Stimulated activated naive CD8-positive, alpha-beta T cell treated with anti-CD3 and anti-CD28 coated beads, Interleukin-15, amount 100 ng/mL, for 72 hours (primary cell): ENCODE results near the gene ZNF177.
"Not testable (repeated sequence)": the region's sequence is repeated elsewhere in the genome, so short reads cannot be mapped to it uniquely, and the experiment has no call there.

Experiments used
- ATAC-seq: fragments of 150-1000 bp; cut with Tn5 transposase; 2 replicates; pipeline ENCODE4 v1.10.0; 2021; ENCODE audit warnings: mild to moderate bottlenecking, moderate library complexity
- DNase-seq, 2 donors: peaks; one replicate each; pipeline ENCODE4 v3.0.0; 2021 to 2022
- H3K27ac Mint-ChIP-seq, 2 donors: one replicate each; pipeline ENCODE4 v1.8.0; 2022; ENCODE audit warnings: mild to moderate bottlenecking in 2 of 2, mixed read lengths in 2 of 2, moderate library complexity in 2 of 2
- H3K27me3 Mint-ChIP-seq: one replicate; pipeline ENCODE4 v1.8.0; 2022; ENCODE audit warnings: mixed read lengths
- H3K4me1 Mint-ChIP-seq: one replicate; pipeline ENCODE4 v1.8.0; 2022; ENCODE audit warnings: mild to moderate bottlenecking, mixed read lengths
- H3K4me3 Mint-ChIP-seq, 2 donors: one replicate each; pipeline ENCODE4 v1.8.0; 2022; ENCODE audit warnings: mild to moderate bottlenecking in 2 of 2, mixed read lengths in 2 of 2, moderate library complexity in 1 of 2
- H3K9me3 Mint-ChIP-seq, 2 donors: one replicate each; pipeline ENCODE4 v1.8.0; 2022; ENCODE audit warnings: mixed read lengths in 2 of 2

ZNF177 gene

GRCh38 chr19:9362905-9363304 is at the start of gene ZNF177:
Gene ZNF177, plus strand, starts transcription at chr19:9363013. Its CDS starts 15,299 bp downstream, at chr19:9378312.
- H3K9me3 Mint-ChIP-seq, result peaks cover 38 to 54% of the 10 kb centered on the region in 2 donors
- ATAC-seq, result peak; percentile 54

DNA sequence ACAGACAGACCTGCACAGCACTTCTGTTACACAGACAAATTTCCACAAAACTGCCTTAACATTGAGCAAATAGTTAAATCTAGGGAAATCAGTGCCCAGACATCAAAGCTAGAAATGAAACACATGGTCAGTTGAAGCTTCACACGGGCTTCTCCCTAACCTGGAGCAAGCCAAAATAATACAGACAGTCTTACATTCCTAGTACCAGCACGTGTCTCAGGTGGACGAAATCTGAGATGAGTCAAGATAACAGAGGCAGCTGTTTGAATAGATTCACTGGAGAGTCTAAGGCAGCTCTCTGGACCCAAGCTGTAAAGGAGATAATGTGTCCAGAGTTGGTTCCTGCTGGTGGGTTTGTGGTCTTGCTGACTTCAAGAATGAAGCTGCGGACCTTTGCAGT is 49.1 kb upstream of the ZNF177 start:
- no peaks in the 10 kb centered on the region for H3K27me3 Mint-ChIP-seq
- no peak overlapping the region for H3K4me3 Mint-ChIP-seq
- H3K9me3 Mint-ChIP-seq, result peaks cover 16 to 60% of the 10 kb centered on the region in 2 donors
- no peak overlapping the region for H3K27ac Mint-ChIP-seq
- H3K4me1 Mint-ChIP-seq, result peaks cover 10% of the 10 kb centered on the region
- DNase-seq (no peak), ATAC-seq (no peak)

More at GRCh38 chr19:9362905-9363304, at the start of gene ZNF177:
- Mint-ChIP-seq H3K4me1 (peaks cover 5% of the 10 kb centered on the region), H3K27ac (peak within 1 kb of the TSS in 1 of 2 donors; percentile 38), H3K4me3 (peak within 1 kb of the TSS; percentile 62 to 75), H3K27me3 (no peaks in the 10 kb centered on the region)
- DNase-seq, result peak; percentile 8 to 20

GRCh38 chr19:9321338-9321737 is 41.5 kb upstream of the ZNF177 start:
- Mint-ChIP-seq H3K27me3 (no peaks in the 10 kb centered on the region), H3K4me3 (no peak overlapping the region), H3K27ac (no peak overlapping the region), H3K4me1 (peaks cover 20% of the 10 kb centered on the region), H3K9me3 (peaks cover 22 to 48% of the 10 kb centered on the region in 2 donors)
- no peak for ATAC-seq
- no peak for DNase-seq

GRCh38 chr19:9321756-9322155 is 41.1 kb upstream of the ZNF177 start:
- not testable (repeated sequence) for DNase-seq, H3K27ac Mint-ChIP-seq, H3K4me3 Mint-ChIP-seq, ATAC-seq, H3K27me3 Mint-ChIP-seq
- H3K9me3 Mint-ChIP-seq, result peaks cover 22 to 44% of the 10 kb centered on the region in 2 donors
- peaks cover 20% of the 10 kb centered on the region for H3K4me1 Mint-ChIP-seq

DNA sequence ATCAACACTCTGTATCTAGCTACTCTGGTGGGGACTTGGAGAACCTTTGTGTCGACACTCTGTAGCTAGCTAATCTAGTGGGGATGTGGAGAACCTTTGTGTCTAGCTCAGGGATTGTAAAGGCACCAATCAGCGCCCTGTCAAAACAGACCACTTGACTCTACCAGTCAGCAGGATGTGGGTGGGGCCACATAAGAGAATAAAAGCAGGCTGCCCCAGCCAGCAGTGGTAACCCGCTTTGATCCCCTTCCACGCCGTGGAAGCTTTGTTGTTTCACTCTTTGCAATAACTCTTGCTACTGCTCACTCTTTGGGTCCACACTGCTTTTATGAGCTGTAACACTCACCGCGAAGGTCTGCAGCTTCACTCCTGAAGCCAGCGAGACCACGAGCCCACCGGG is 40.6 kb upstream of the ZNF177 start:
- H3K4me1 Mint-ChIP-seq, result peaks cover 20% of the 10 kb centered on the region
- peaks cover 22 to 39% of the 10 kb centered on the region in 2 donors for H3K9me3 Mint-ChIP-seq
- H3K27ac Mint-ChIP-seq, H3K27me3 Mint-ChIP-seq, DNase-seq, ATAC-seq: not testable (repeated sequence)
- H3K4me3 Mint-ChIP-seq, result peak overlapping the region in 1 of 2 donors; percentile 55

GRCh38 chr19:9323557-9323918 is 39.3 kb upstream of the ZNF177 start:
- ATAC-seq, result peak; percentile 73

GRCh38 chr19:9323919-9324583 is 38.8 kb upstream of the ZNF177 start, which contains the start of gene ZNF559:
Gene ZNF559, plus strand, starts transcription at chr19:9324179. Its CDS starts 14,371 bp downstream, at chr19:9338550.
- no peaks in the 10 kb centered on the region for H3K27me3 Mint-ChIP-seq

More at GRCh38 chr19:9323557-9323918, 39.3 kb upstream of the ZNF177 start:
- H3K27me3 Mint-ChIP-seq, result no peaks in the 10 kb centered on the region
- H3K4me3 Mint-ChIP-seq, result peak overlapping the region; percentile 95 to 96
- peaks cover 32 to 42% of the 10 kb centered on the region in 2 donors for H3K9me3 Mint-ChIP-seq
- DNase-seq, result peak in 1 of 2 donors; percentile 79
- H3K27ac Mint-ChIP-seq, result peak overlapping the region; percentile 98
- peaks cover 24% of the 10 kb centered on the region for H3K4me1 Mint-ChIP-seq

GRCh38 chr19:9324584-9324962 is 38.2 kb upstream of the ZNF177 start:
- Mint-ChIP-seq H3K4me3 (peak overlapping the region; percentile 95 to 96), H3K27me3 (no peaks in the 10 kb centered on the region), H3K27ac (peak overlapping the region; percentile 98), H3K4me1 (peaks cover 24% of the 10 kb centered on the region), H3K9me3 (peaks cover 32 to 42% of the 10 kb centered on the region in 2 donors)
- no peak for ATAC-seq
- DNase-seq, result no peak

More at GRCh38 chr19:9323919-9324583, 38.8 kb upstream of the ZNF177 start, which contains the start of gene ZNF559:
- Mint-ChIP-seq H3K9me3 (peaks cover 32 to 42% of the 10 kb centered on the region in 2 donors), H3K4me3 (peak within 1 kb of the TSS; percentile 95 to 96), H3K27ac (peak within 1 kb of the TSS; percentile 98), H3K4me1 (peaks cover 24% of the 10 kb centered on the region)
- ATAC-seq, result peak; percentile 98
- peak; percentile 96 to 98 for DNase-seq

GRCh38 chr19:9329999-9330398 is 32.8 kb upstream of the ZNF177 start:
- no peak overlapping the region for H3K27ac Mint-ChIP-seq
- H3K27me3 Mint-ChIP-seq, result no peaks in the 10 kb centered on the region
- no peak overlapping the region for H3K4me3 Mint-ChIP-seq
- H3K4me1 Mint-ChIP-seq, result peaks cover 8% of the 10 kb centered on the region
- no peak for DNase-seq
- no peak for ATAC-seq
- H3K9me3 Mint-ChIP-seq, result peaks cover 35 to 48% of the 10 kb centered on the region in 2 donors

GRCh38 chr19:9342610-9343304 is 20.1 kb upstream of the ZNF177 start:
- H3K27me3 Mint-ChIP-seq, result no peaks in the 10 kb centered on the region
- ATAC-seq (no peak), DNase-seq (no peak)
- H3K9me3 Mint-ChIP-seq, result peaks cover 45 to 54% of the 10 kb centered on the region in 2 donors
- no peak overlapping the region for H3K27ac Mint-ChIP-seq
- no peak overlapping the region for H3K4me3 Mint-ChIP-seq
- H3K4me1 Mint-ChIP-seq, result no peaks in the 10 kb centered on the region

DNA sequence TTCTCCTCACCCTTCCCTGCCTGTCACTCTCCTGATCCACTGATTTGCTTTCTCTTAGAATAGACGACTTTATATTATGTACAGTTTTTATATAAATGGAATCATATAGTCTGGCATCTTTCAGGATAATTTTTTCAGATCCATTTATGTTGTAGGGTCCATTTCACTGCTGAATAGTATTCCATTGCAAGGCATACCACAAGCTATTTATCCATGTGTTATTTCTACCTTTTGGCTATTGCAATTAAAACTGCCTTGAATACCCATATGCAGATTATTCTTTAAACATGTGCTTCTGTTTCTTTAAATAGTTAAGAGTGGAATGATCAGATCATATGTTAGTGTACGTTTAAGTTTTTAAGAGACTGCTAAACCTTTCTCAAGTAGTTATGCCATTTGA is 17.8 kb upstream of the ZNF177 start:
- Mint-ChIP-seq H3K27me3 (no peaks in the 10 kb centered on the region), H3K4me3 (no peak overlapping the region), H3K9me3 (peaks cover 49 to 55% of the 10 kb centered on the region in 2 donors), H3K27ac (no peak overlapping the region), H3K4me1 (no peaks in the 10 kb centered on the region)
- ATAC-seq (no peak), DNase-seq (no peak)

GRCh38 chr19:9348253-9348652 is 14.6 kb upstream of the ZNF177 start:
- Mint-ChIP-seq H3K4me1 (no peaks in the 10 kb centered on the region), H3K9me3 (peaks cover 38 to 48% of the 10 kb centered on the region in 2 donors), H3K4me3 (no peak overlapping the region), H3K27me3 (no peaks in the 10 kb centered on the region), H3K27ac (no peak overlapping the region)
- ATAC-seq (no peak), DNase-seq (no peak)

- Mint-ChIP-seq H3K9me3 (peaks cover 34 to 45% of the 10 kb centered on the region in 2 donors), H3K4me3 (no peak overlapping the region), H3K27me3 (no peaks in the 10 kb centered on the region), H3K4me1 (no peaks in the 10 kb centered on the region), H3K27ac (no peak overlapping the region)
- ATAC-seq (no peak), DNase-seq (no peak)
Observed at GRCh38 chr19:9348671-9349070, 14.1 kb upstream of the ZNF177 start.

DNA sequence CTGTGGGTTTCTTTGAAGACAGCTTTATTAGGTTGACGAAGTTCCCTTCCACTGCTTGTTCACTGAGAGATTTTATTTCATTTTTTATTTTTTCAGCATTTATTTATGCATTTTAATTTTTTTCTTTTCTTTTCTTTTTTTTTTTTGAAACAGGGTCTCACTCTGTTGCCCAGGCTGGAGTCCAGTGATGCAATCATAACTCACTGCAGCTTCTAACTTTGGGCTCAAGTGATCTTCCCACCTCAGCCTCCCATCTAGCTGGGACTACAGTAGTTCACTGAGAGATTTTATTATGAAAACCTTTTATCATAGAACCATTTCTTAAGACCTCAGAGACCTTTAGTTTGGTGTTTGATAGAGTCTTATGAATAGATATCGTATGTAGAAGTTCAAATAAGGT is 10.3 kb upstream of the ZNF177 start:
- H3K4me3 Mint-ChIP-seq, result no peak overlapping the region
- no peak overlapping the region for H3K27ac Mint-ChIP-seq
- no peaks in the 10 kb centered on the region for H3K27me3 Mint-ChIP-seq
- ATAC-seq (no peak), DNase-seq (no peak)
- H3K9me3 Mint-ChIP-seq, result peaks cover 33 to 48% of the 10 kb centered on the region in 2 donors
- no peaks in the 10 kb centered on the region for H3K4me1 Mint-ChIP-seq

GRCh38 chr19:9353011-9353410 is 9.8 kb upstream of the ZNF177 start:
- no peak overlapping the region for H3K4me3 Mint-ChIP-seq
- ATAC-seq, result no peak
- no peak for DNase-seq
- no peak overlapping the region for H3K27ac Mint-ChIP-seq
- H3K4me1 Mint-ChIP-seq, result no peaks in the 10 kb centered on the region
- peaks cover 36 to 49% of the 10 kb centered on the region in 2 donors for H3K9me3 Mint-ChIP-seq
- H3K27me3 Mint-ChIP-seq, result no peaks in the 10 kb centered on the region

DNA sequence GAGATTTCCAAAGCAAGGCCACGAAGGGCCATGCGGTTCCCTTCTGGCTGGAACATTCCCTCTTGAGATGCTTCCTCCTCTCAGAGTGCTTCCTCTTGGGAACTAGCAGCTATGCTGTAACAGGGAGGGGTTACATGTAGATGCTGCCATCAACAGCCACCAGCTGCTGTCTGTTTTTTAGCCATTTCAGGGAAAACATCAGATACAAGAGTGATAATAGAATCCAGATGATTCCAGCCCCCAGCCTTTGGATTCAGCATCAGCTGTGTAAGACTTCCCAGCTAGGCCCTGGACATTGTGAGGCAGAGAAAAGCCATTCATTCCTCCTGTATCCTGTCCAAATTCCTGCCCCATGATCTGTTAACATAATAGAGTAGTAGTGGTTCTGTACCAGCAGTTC is 8.2 kb upstream of the ZNF177 start:
- Mint-ChIP-seq H3K27me3 (no peaks in the 10 kb centered on the region), H3K4me1 (no peaks in the 10 kb centered on the region), H3K4me3 (no peak overlapping the region), H3K9me3 (peaks cover 29 to 41% of the 10 kb centered on the region in 2 donors), H3K27ac (no peak overlapping the region)
- no peak for DNase-seq
- no peak for ATAC-seq
